ENCODE measurements around the gene HERC2. TPM values are rescaled to one million over a fixed set of nuclear protein-coding genes. Genes with fewer than 3 reads are reported as not detected.
"Not testable (repeated sequence)": the region's sequence is repeated elsewhere in the genome, so short reads cannot be mapped to it uniquely, and the experiment has no call there.

Gene HERC2
- total RNA-seq, 6 experiments from 2014 or later = 21.8 to 30.2 (median 27.0) TPM

DNA sequence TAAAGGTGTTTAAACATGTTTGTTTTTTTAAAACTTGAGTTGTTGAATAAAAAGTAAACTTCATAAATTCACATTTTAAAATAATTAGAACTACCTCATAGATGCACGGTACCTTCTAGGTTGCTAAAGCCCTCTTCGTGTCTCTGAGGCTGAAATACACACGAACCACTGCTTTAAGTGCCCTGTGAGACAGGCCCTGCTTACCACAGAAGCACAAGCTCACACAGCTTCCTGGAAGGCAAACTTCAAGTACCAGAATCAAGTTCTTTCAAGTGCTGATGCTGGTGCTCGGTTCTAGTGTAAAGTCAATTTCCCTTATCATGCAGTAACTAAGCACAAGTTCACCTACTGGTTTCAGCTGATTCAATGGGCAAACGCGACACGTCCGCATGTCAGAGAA, 108.6 kb downstream of the HERC2 start:
- ATAC-seq; H3K27ac ChIP-seq; intact Hi-C loops (cut with DNase I); H3K4me1 ChIP-seq; H3K9me3 ChIP-seq; DNase-seq; H3K4me3 ChIP-seq; H3K27me3 ChIP-seq: not testable (repeated sequence)
- H3K36me3 ChIP-seq = peaks cover 0 to 25% (median 4%) of the 10 kb centered on the region in 4 donors
- 83% methylated on average over 1 of the region's 8 CpGs for WGBS (ENCODE audit: insufficient coverage, low coverage, low lambda C conversion rate, missing lambda C conversion rate)

DNA sequence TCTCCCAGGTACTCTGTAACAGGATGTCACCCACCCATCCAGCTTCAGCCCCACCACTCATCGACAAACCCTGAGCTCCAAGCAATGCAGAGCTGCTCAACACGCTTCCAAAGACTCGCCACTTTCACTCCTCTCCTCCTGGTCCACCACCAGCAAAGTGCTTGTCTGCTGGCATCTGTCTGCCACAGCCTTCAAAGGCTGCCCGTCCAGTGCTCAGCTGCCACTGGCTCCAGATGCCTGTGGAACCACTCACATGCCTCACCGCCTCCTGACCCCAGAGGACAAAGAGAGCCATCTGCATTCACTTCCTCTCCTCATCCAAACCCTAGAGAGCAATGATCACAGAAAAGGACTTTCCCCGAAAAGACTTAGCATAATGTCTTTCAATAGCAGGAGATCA, 113.4 kb downstream of the HERC2 start:
- Histone ChIP-seq H3K27ac (no peak overlapping the region), H3K4me3 (no peak overlapping the region), H3K4me1 (no peaks in the 10 kb centered on the region), H3K27me3 (no peaks in the 10 kb centered on the region), H3K36me3 (peaks cover 0 to 9% (median 3%) of the 10 kb centered on the region in 4 donors), H3K9me3 (no peaks in the 10 kb centered on the region)
- TF ChIP-seq CTCF (IDR thresholded peaks at IDR 0.05) (no peak), POLR2A (IDR thresholded peaks at IDR 0.05) (no peak)
- DNase-seq = no peak
- WGBS (ENCODE audit: insufficient coverage, low coverage, low lambda C conversion rate, missing lambda C conversion rate) = 100% methylated on average over 5 of the region's 6 CpGs
- intact Hi-C loops (cut with DNase I) = no loop called here
- ATAC-seq = peak in 1 of 4 donors; percentile 30

GRCh38 chr15:28205640-28206039, 116.3 kb downstream of the HERC2 start:
- H3K36me3 ChIP-seq; H3K4me3 ChIP-seq; intact Hi-C loops (cut with DNase I); H3K9me3 ChIP-seq; H3K4me1 ChIP-seq; H3K27me3 ChIP-seq; H3K27ac ChIP-seq; DNase-seq: not testable (repeated sequence)
- ATAC-seq = peak; percentile 17 to 75 (median 64)
- 40% methylated on average over 1 of the region's 10 CpGs for WGBS (ENCODE audit: insufficient coverage, low coverage, low lambda C conversion rate, missing lambda C conversion rate)

GRCh38 chr15:28203055-28203828, 118.7 kb downstream of the HERC2 start:
- H3K27ac ChIP-seq; H3K4me3 ChIP-seq; H3K36me3 ChIP-seq; DNase-seq; H3K27me3 ChIP-seq; ATAC-seq; intact Hi-C loops (cut with DNase I); H3K4me1 ChIP-seq; H3K9me3 ChIP-seq: not testable (repeated sequence)
- WGBS (ENCODE audit: insufficient coverage, low coverage, low lambda C conversion rate, missing lambda C conversion rate) = 62% methylated on average over 4 of the region's 18 CpGs

- H3K27ac ChIP-seq; intact Hi-C loops (cut with DNase I); H3K27me3 ChIP-seq; H3K4me3 ChIP-seq; H3K9me3 ChIP-seq; H3K4me1 ChIP-seq; ATAC-seq; DNase-seq; H3K36me3 ChIP-seq: not testable (repeated sequence)
- WGBS (ENCODE audit: insufficient coverage, low coverage, low lambda C conversion rate, missing lambda C conversion rate) = no CpG with 5 or more reads among the region's 23 CpGs
Measured at GRCh38 chr15:28202124-28202523, 119.9 kb downstream of the HERC2 start.

- intact Hi-C loops (cut with DNase I); H3K4me3 ChIP-seq; H3K27me3 ChIP-seq; H3K9me3 ChIP-seq; H3K27ac ChIP-seq; H3K4me1 ChIP-seq; ATAC-seq; DNase-seq: not testable (repeated sequence)
- H3K36me3 ChIP-seq = peaks cover 0 to 17% (median 5%) of the 10 kb centered on the region in 4 donors
- 96% methylated on average over 2 of the region's 2 CpGs for WGBS (ENCODE audit: insufficient coverage, low coverage, low lambda C conversion rate, missing lambda C conversion rate)
Measured at GRCh38 chr15:28198215-28198614, 123.8 kb downstream of the HERC2 start.

DNA sequence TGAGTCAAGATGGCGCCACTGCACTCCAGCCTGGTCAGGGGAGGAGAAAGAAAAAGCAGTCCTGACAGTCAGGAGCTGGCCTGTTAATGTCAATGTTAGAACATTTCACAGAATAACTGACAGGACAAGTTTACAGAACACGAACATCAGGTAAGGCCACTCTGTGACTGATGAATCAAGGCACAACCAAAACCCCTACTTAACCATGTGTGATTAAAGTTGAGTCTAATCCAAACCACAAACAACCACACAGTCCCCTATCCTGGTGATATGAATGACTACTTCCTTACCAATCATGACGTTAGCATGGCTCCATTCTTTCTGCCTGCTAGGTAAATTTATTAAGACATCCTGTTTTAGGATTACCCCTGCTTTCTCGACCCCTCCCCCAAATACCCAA, 124.3 kb downstream of the HERC2 start:
- H3K4me3 ChIP-seq; H3K27ac ChIP-seq; DNase-seq; H3K27me3 ChIP-seq; ATAC-seq; H3K4me1 ChIP-seq; H3K9me3 ChIP-seq; intact Hi-C loops (cut with DNase I): not testable (repeated sequence)
- peaks cover 0 to 17% (median 5%) of the 10 kb centered on the region in 4 donors for H3K36me3 ChIP-seq
- WGBS (ENCODE audit: insufficient coverage, low coverage, low lambda C conversion rate, missing lambda C conversion rate) = 91% methylated on average over 1 of the region's 4 CpGs

DNA sequence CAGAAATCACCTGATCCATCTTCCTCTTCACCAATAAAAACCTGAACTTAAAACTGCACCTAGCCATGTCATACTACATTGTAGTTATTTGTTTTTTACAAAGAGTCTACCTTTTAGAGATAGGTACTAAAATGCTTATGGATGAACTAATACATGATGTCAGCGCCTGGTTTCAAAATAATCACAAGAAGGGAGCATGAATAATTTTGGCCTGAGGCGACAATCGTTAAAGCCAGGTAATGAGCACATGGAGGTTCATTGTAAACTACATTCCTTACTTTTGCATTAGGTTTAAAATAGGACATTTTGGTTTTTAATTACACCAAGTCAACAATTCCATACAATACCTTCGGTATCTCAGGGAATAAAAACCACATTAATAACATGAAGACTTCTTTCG, 125.4 kb downstream of the HERC2 start:
- H3K27ac ChIP-seq; H3K4me1 ChIP-seq; intact Hi-C loops (cut with DNase I); ATAC-seq; H3K9me3 ChIP-seq; H3K4me3 ChIP-seq; DNase-seq; H3K27me3 ChIP-seq: not testable (repeated sequence)
- H3K36me3 ChIP-seq = peaks cover 0 to 17% (median 8%) of the 10 kb centered on the region in 4 donors
- 96% methylated on average over 5 of the region's 5 CpGs for WGBS (ENCODE audit: insufficient coverage, low coverage, low lambda C conversion rate, missing lambda C conversion rate)
